Measurements from ENCODE around the gene PLXDC1.

The PLXDC1 gene

DNA sequence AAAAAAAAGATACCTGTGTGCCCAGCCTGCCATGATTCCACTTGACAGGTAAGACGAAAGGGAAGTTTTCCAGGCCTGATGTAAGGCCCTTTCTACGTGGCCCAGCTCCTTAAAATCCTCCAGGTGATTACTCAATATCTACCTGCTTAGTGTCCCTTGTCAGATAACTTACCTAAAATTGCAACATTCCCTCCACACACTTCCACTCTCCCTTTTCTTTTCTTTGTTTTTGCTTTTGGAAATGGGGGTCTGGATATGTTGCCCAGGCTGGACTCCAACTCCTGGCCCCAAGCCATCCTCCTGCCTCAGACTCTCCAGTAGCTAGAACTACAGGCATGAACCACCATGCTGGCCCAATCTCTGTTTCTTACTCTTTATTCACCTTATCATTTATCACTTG is 7.2 kb upstream of the PLXDC1 start:
- TF ChIP-seq, protein P1, sequence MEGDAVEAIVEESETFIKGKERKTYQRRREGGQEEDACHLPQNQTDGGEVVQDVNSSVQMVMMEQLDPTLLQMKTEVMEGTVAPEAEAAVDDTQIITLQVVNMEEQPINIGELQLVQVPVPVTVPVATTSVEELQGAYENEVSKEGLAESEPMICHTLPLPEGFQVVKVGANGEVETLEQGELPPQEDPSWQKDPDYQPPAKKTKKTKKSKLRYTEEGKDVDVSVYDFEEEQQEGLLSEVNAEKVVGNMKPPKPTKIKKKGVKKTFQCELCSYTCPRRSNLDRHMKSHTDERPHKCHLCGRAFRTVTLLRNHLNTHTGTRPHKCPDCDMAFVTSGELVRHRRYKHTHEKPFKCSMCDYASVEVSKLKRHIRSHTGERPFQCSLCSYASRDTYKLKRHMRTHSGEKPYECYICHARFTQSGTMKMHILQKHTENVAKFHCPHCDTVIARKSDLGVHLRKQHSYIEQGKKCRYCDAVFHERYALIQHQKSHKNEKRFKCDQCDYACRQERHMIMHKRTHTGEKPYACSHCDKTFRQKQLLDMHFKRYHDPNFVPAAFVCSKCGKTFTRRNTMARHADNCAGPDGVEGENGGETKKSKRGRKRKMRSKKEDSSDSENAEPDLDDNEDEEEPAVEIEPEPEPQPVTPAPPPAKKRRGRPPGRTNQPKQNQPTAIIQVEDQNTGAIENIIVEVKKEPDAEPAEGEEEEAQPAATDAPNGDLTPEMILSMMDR (IDR thresholded peaks at IDR 0.05; ENCODE audit: control insufficient read depth, insufficient read depth, low read depth, low read length, missing control alignments): no peak
- H3K4me3 ChIP-seq (ENCODE audit: control insufficient read depth, low read depth, low read length): no peak overlapping the region
- no peak for DNase-seq (ENCODE audit: low read depth)

DNA sequence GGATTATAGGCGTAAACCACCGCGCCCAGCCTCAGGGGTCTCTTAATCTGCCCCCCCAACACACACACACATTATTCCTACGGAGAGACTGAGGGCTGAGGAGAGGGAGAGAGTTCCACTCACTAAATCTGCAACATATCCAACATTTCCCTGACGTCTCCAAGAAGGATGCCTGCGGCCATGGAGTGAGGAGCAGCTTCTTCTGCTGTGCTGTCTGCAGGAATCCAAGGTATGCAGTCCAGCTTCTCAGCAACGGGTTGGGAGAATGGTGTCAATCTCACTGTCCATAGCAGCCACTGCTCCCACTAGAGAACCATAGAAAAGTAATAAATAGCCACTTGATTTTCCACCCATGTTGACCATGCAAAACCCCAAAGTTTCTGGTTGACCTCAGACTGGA is 5.1 kb upstream of the PLXDC1 start:
- TF ChIP-seq, protein P1 (IDR thresholded peaks at IDR 0.05; ENCODE audit: control insufficient read depth, insufficient read depth, low read depth, low read length, missing control alignments): no peak
- no peak overlapping the region for H3K4me3 ChIP-seq (ENCODE audit: control insufficient read depth, low read depth, low read length)

DNA sequence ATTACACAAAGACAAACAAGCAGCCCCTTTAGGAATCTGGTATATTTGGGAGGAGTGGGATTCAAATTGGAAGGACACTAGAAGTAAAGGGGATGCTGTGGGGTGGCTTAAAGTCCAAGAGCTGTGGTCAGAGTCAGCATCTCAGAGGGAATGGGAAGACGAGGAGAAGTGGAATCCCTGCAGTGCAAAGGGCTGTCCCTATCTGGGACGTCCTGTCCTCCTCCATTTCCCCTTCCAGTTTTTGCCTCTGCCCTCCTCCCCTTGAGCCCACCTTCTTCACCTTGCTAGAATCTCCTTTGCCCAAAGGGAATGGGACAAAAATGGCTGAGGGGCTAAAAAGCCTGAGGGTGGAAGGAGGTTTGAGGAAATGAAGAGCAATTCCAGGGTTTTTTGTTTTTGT is 4.2 kb upstream of the PLXDC1 start:
- DNase-seq (ENCODE audit: low read depth): no peak
- TF ChIP-seq, protein P1 (IDR thresholded peaks at IDR 0.05; ENCODE audit: control insufficient read depth, insufficient read depth, low read depth, low read length, missing control alignments): no peak
- H3K4me3 ChIP-seq (ENCODE audit: control insufficient read depth, low read depth, low read length): no peak overlapping the region

More for the DNA sequence above, 5.1 kb upstream of the PLXDC1 start:
- DNase-seq (ENCODE audit: low read depth): no peak

DNA sequence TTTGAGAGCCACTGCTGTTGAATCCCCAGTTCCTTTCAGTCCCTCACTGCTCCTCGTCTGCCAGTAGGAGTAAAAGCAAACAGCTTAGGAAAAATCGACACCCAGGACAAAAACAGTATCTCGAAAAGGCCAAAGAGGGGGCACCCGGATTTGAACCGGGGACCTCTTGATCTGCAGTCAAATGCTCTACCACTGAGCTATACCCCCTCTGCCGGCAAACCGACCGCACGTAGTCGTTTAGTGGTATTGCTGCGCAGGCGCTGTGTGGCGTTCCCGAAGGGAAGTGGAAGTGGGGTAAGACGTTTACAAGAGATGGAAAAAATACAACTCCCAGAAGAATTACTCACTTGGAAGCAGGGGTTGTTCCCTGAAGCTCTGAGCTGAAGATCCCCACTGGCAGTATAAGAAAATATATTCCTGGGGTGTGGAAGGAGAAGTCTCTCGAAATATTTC is 2.2 kb upstream of the PLXDC1 start:
- peak overlapping the region; percentile 67 for H3K4me3 ChIP-seq (ENCODE audit: control insufficient read depth, low read depth, low read length)
- TF ChIP-seq, protein P1 (IDR thresholded peaks at IDR 0.05; ENCODE audit: control insufficient read depth, insufficient read depth, low read depth, low read length, missing control alignments): peak; percentile 29
- DNase-seq (ENCODE audit: low read depth): no peak

DNA sequence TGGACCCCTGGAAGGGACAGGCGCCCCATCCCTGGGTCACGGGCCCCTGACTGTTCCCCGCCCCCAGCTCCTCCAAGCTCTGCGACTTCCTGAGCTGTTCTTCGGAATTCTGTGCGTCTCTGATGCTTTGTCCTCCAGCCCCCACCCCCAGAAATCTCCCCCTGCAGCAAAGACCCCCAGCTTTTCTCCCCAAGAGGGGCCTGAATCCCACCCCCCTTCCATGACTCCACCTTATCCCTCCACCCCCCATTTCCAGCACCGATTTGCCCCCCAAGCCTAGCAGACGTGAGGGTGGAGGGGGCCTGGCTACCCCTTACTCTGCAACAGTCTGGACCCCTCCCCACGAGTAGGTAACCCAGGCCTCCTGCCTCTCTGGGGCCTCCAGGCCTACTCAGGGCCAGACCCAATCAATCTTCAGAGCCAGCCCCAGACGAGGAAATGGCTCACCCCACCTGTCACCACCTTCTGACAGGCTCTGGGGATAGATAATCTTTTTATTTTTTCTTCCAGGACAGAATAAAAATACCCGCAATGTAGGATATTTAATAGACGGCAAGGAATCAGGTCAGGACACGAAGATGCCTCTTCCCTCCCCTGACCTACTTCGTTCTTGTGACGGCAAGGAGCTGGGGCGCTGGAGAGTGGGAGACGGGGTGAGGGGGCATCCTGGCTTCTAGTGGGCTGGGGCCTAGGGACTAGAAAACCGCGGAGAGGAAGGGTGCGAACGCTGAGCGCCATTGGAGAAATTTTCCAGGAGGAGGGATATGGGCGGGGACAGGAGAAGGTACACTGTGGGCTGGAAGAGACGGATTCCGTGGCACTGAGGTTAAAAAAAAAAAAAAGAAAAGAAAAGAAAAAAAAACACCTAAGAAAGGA is 744 bp upstream of the PLXDC1 start:
- no peak for DNase-seq (ENCODE audit: low read depth)
- TF ChIP-seq, protein P1 (IDR thresholded peaks at IDR 0.05; ENCODE audit: control insufficient read depth, insufficient read depth, low read depth, low read length, missing control alignments): no peak
- H3K4me3 ChIP-seq (ENCODE audit: control insufficient read depth, low read depth, low read length): peak overlapping the region; percentile 67; the same call in 1 of the 2 replicates

DNA sequence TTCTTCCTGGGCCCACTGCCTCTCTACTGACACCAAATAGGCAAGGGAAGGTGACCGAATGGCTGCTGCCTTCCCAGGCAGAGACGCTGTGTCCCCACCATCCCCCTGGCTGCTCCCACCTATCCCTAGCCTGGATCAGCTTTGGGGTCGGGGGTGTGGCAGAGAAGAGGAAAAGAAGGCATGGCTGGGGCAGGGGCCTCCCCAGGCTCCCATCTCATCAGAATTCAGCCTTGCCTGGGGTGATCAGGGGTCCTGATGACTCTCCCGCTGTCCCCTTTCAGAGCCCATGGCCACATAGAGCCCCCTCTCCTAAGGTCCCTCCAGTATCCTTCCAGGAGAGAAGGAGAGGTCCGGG is 665 bp downstream of the PLXDC1 start:
- DNase-seq (ENCODE audit: low read depth): no peak
- no peak overlapping the region for H3K4me3 ChIP-seq (ENCODE audit: control insufficient read depth, low read depth, low read length)
- TF ChIP-seq, protein P1 (IDR thresholded peaks at IDR 0.05; ENCODE audit: control insufficient read depth, insufficient read depth, low read depth, low read length, missing control alignments): no peak
